Measurements from ENCODE around the gene PRDM16. TPM values are rescaled to one million over a fixed set of nuclear protein-coding genes. Genes with fewer than 3 reads are reported as not detected.

PRDM16 gene
- total and polyA plus RNA-seq, 2 of the 13 experiments (the other 11 are each of a cell fraction or from before 2014, with no cell fraction given) = 0.15 to 0.81 TPM

GRCh38 chr1:3340548-3341235, 271.7 kb downstream of the PRDM16 start (continued):
- TF ChIP-seq, protein P1, sequence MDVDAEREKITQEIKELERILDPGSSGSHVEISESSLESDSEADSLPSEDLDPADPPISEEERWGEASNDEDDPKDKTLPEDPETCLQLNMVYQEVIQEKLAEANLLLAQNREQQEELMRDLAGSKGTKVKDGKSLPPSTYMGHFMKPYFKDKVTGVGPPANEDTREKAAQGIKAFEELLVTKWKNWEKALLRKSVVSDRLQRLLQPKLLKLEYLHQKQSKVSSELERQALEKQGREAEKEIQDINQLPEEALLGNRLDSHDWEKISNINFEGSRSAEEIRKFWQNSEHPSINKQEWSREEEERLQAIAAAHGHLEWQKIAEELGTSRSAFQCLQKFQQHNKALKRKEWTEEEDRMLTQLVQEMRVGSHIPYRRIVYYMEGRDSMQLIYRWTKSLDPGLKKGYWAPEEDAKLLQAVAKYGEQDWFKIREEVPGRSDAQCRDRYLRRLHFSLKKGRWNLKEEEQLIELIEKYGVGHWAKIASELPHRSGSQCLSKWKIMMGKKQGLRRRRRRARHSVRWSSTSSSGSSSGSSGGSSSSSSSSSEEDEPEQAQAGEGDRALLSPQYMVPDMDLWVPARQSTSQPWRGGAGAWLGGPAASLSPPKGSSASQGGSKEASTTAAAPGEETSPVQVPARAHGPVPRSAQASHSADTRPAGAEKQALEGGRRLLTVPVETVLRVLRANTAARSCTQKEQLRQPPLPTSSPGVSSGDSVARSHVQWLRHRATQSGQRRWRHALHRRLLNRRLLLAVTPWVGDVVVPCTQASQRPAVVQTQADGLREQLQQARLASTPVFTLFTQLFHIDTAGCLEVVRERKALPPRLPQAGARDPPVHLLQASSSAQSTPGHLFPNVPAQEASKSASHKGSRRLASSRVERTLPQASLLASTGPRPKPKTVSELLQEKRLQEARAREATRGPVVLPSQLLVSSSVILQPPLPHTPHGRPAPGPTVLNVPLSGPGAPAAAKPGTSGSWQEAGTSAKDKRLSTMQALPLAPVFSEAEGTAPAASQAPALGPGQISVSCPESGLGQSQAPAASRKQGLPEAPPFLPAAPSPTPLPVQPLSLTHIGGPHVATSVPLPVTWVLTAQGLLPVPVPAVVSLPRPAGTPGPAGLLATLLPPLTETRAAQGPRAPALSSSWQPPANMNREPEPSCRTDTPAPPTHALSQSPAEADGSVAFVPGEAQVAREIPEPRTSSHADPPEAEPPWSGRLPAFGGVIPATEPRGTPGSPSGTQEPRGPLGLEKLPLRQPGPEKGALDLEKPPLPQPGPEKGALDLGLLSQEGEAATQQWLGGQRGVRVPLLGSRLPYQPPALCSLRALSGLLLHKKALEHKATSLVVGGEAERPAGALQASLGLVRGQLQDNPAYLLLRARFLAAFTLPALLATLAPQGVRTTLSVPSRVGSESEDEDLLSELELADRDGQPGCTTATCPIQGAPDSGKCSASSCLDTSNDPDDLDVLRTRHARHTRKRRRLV (CRISPR knock-in tag; IDR thresholded peaks at IDR 0.05) = no peak
- TF ChIP-seq ZNF17 (CRISPR knock-in tag; IDR thresholded peaks at IDR 0.05) (no peak), GATAD2A (CRISPR knock-in tag; IDR thresholded peaks at IDR 0.05) (peak; percentile 93), ZNF292 (CRISPR knock-in tag; IDR thresholded peaks at IDR 0.05; ENCODE audit: borderline replicate concordance, low read depth) (peak; percentile 54; the same call in 1 of the 2 replicates), TP53 (CRISPR knock-in tag; conservative IDR thresholded peaks at IDR 0.05) (no peak), HNRNPK (IDR thresholded peaks at IDR 0.05; ENCODE audit: low read depth, low read length, poor library complexity, severe bottlenecking) (no peak), SETDB1 (CRISPR knock-in tag; IDR thresholded peaks at IDR 0.05; ENCODE audit: borderline replicate concordance) (no peak), ZNF841 (CRISPR knock-in tag; IDR thresholded peaks at IDR 0.05; ENCODE audit: borderline replicate concordance) (no peak), CAMTA2 (CRISPR knock-in tag; IDR thresholded peaks at IDR 0.05; ENCODE audit: borderline replicate concordance) (0 out of 2 replicates have a peak, but pooled peaks have one; percentile 31), ZNF572 (CRISPR knock-in tag; IDR thresholded peaks at IDR 0.05) (no peak), ZFP41 (CRISPR knock-in tag; IDR thresholded peaks at IDR 0.05; ENCODE audit: borderline replicate concordance) (no peak), ZNF143 (CRISPR knock-in tag; IDR thresholded peaks at IDR 0.05) (no peak; the same call in 1 of the 2 replicates), ZNF407 (CRISPR knock-in tag; IDR thresholded peaks at IDR 0.05; ENCODE audit: not compliant biosample characterization) (no peak)
- TF ChIP-seq, protein P2, sequence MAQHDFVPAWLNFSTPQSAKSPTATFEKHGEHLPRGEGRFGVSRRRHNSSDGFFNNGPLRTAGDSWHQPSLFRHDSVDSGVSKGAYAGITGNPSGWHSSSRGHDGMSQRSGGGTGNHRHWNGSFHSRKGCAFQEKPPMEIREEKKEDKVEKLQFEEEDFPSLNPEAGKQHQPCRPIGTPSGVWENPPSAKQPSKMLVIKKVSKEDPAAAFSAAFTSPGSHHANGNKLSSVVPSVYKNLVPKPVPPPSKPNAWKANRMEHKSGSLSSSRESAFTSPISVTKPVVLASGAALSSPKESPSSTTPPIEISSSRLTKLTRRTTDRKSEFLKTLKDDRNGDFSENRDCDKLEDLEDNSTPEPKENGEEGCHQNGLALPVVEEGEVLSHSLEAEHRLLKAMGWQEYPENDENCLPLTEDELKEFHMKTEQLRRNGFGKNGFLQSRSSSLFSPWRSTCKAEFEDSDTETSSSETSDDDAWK (CRISPR knock-in tag; IDR thresholded peaks at IDR 0.05) = no peak
